SK-N-MC (cell line): ENCODE data around the gene C12orf57.

Experiments
- EZH2 ChIP-seq: fragments of 200-600 bp; sonication (generic); IDR thresholded peaks from one replicate; pipeline ENCODE4 v1.6.1; 2017; ENCODE audit warnings: antibody characterized with exemption
- POLR2AphosphoS5 ChIP-seq: IDR thresholded peaks from 2 replicates; pipeline ENCODE4 v1.6.1; 2012; ENCODE audit warnings: mild to moderate bottlenecking, low read depth, low read length, borderline replicate concordance

DNA sequence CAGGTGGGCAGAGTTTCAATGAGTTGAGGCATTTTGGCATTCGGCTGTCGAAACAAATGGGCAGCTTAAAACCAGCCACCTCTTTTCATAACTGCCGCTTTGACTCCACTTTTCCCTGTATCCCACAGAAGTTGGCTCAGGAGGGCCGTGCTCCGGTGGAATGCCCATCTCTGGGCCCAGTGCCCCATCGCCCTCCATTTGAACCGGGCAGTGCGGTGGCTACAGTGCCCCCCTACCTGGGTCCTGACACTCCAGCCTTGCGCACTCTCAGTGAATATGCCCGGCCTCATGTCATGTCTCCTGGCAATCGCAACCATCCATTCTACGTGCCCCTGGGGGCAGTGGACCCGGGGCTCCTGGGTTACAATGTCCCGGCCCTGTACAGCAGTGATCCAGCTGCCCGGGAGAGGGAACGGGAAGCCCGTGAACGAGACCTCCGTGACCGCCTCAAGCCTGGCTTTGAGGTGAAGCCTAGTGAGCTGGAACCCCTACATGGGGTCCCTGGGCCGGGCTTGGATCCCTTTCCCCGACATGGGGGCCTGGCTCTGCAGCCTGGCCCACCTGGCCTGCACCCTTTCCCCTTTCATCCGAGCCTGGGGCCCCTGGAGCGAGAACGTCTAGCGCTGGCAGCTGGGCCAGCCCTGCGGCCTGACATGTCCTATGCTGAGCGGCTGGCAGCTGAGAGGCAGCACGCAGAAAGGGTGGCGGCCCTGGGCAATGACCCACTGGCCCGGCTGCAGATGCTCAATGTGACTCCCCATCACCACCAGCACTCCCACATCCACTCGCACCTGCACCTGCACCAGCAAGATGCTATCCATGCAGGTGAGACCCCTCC is 5.2 kb upstream of the C12orf57 start:
- TF ChIP-seq POLR2AphosphoS5 (no peak; the same call in 1 of the 2 replicates), EZH2 (no peak)
